Breast epithelium (tissue), 4 donors: Measurements from ENCODE around the gene CRY1. TPM values are rescaled to one million over a fixed set of nuclear protein-coding genes. Genes with fewer than 3 reads are reported as not detected.

ENCODE experiments used
- DNase-seq, 2 donors: peaks; one replicate each; pipeline ENCODE4 v3.0.0-alpha.2; 2019; ENCODE audit warnings: low spot score in 2 of 2
- H3K27ac ChIP-seq, 2 donors: fragments of 200-600 bp; sonication (generic) in 1 of 2; one replicate each; pipeline ENCODE4 v1.5.1; 2016 to 2019; ENCODE audit warnings: mild to moderate bottlenecking in 1 of 2
- H3K27me3 ChIP-seq, 2 donors: fragments of 200-600 bp; sonication (generic) in 1 of 2; one replicate each; pipeline versions ENCODE4 v1.5.1 to v1.6.0; 2017 to 2019; ENCODE audit warnings: control low read depth in 1 of 2, mild to moderate bottlenecking in 1 of 2
- H3K36me3 ChIP-seq: fragments of 200-600 bp; one replicate; pipeline ENCODE4 v1.5.1; 2019
- H3K4me1 ChIP-seq, 2 donors: fragments of 200-600 bp; sonication (generic); one replicate each; pipeline ENCODE4 v1.5.1; 2016 to 2019; ENCODE audit warnings: control low read depth in 1 of 2
- H3K4me3 ChIP-seq, 3 donors: fragments of 200-600 bp; sonication (generic); 1 replicate in 2 of 3; 2 replicates in 1 of 3; pipeline ENCODE4 v1.5.1; 2016 to 2019; ENCODE audit warnings: mild to moderate bottlenecking in 3 of 3, moderate library complexity in 2 of 3
- H3K9me3 ChIP-seq, 2 donors: fragments of 200-600 bp; sonication (generic) in 1 of 2; one replicate each; pipeline ENCODE4 v1.5.1; 2016 to 2019; ENCODE audit warnings: control low read depth in 1 of 2
- CTCF ChIP-seq, 3 donors: fragments of 450-650 bp; IDR thresholded peaks; one replicate each; pipeline ENCODE4 v1.5.1; 2016 to 2017; ENCODE audit warnings: antibody characterized with exemption in 3 of 3, mild to moderate bottlenecking in 3 of 3, moderate library complexity in 3 of 3
- POLR2A ChIP-seq: fragments of 450-650 bp; IDR thresholded peaks from one replicate; pipeline ENCODE4 v1.6.1; 2016; ENCODE audit warnings: antibody characterized with exemption, mild to moderate bottlenecking, moderate library complexity
- POLR2AphosphoS5 ChIP-seq, 3 donors: sonication (generic); formaldehyde crosslinking; IDR thresholded peaks; one replicate each; pipeline ENCODE4 v1.6.1; 2017; ENCODE audit warnings: antibody characterized with exemption in 3 of 3
- intact Hi-C: fragments of 100-400 bp; cut with DNase I; formaldehyde crosslinking; loops from one replicate; pipeline ENCODE4 v1.15.1; 2023; ENCODE audit warnings: low total_unique reads
- total RNA-seq, 3 donors: library from RNA; depleted of rRNA; stranded (reverse); fragments of >200 nt; gene quantifications; one replicate each; pipeline ENCODE4 v1.1.0, GENCODE V29; 2016

CRY1 gene
- total RNA-seq, 3 donors from 2014 or later, result 24.0 to 81.5 (median 47.5) TPM

DNA sequence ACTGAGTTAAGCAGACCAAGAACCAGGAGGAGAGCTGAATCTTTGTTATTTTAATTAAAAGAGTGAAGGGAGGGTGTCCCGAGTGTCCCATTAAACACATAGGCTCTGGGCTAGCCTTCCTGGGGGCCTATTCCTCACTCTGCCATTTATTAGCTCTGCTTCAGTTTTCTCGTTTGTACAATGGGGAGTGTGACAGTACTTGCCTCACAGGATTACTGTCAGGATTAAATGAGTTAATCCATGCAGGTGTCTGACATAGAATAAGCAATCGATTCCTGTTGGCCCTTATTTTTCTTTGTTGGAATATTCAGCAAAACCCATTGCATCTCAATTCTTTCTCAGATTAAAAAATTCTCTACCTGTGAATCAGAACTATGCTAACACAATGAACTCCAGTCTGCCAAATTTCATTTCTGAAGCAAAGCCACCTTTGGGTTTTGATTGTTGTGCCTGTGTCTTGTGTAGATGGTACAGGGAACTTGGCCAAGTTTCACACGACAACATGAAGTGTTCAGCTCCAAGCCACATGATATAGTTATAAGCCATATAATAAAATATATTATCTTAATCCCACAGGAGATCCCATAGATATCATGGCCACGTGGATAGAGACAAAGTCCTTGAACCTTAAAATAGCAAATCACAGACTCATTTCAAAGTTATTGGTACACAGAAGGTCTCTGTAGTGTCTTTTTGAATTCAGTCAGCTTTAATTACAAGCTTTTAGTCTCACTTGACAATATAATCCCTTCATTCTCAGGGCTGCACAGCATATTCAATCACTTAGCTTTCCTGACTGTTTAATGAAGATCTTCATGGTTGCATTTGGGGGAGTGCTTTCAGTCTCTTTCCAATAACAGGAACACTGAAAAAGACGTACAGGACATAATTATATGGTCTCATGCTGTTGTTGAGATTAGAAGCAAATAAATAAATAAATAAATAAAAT, 34.4 kb upstream of the CRY1 start:
- Histone ChIP-seq H3K27ac (no peak overlapping the region), H3K36me3 (no peaks in the 10 kb centered on the region), H3K4me1 (no peaks in the 10 kb centered on the region), H3K9me3 (no peaks in the 10 kb centered on the region), H3K4me3 (no peak overlapping the region), H3K27me3 (no peaks in the 10 kb centered on the region)
- DNase-seq, result no peak
- TF ChIP-seq POLR2AphosphoS5 (IDR thresholded peaks at IDR 0.05) (no peak), POLR2A (no peak), CTCF (IDR thresholded peaks at IDR 0.05) (no peak)
- intact Hi-C loops, result no loop called here

DNA sequence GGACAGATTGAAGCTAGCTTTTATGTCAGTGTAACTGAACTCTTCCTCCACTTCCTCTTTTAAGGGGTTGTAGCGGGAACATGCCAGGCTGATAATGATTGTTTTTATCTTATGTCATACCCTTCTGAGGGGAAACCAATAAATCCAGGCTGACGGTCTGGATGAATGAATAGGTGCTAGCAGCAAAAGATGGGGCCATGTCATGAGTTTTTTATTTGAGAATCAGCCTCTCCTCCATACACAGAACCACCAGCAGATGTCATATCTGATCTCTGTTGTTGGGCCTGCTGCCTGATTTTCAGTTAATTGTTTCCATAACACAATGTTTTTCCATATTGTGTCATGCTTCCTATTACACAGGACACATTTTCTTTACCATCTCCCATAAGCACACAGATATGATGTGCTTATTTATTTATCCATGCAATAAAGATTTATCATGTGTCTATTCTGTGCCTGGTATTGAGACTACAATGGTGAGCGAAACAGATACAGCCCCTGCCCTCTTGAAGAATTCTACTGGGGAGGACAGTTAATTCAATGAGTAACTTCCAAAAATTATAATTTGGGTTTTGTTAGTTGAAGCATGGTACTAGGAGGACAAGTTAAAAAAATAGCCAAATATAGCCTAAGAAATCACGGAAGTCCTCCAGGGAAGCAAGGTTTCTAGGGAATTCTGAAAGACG, 33.6 kb upstream of the CRY1 start:
- Histone ChIP-seq H3K4me3 (no peak overlapping the region), H3K9me3 (no peaks in the 10 kb centered on the region), H3K36me3 (no peaks in the 10 kb centered on the region), H3K4me1 (no peaks in the 10 kb centered on the region), H3K27me3 (peaks cover 0 to 5% of the 10 kb centered on the region in 2 donors), H3K27ac (no peak overlapping the region)
- no peak for TF ChIP-seq POLR2A
- TF ChIP-seq POLR2AphosphoS5 (IDR thresholded peaks at IDR 0.05), result no peak
- no peak for TF ChIP-seq CTCF (IDR thresholded peaks at IDR 0.05)
- no peak for DNase-seq
- intact Hi-C loops, result no loop called here

DNA sequence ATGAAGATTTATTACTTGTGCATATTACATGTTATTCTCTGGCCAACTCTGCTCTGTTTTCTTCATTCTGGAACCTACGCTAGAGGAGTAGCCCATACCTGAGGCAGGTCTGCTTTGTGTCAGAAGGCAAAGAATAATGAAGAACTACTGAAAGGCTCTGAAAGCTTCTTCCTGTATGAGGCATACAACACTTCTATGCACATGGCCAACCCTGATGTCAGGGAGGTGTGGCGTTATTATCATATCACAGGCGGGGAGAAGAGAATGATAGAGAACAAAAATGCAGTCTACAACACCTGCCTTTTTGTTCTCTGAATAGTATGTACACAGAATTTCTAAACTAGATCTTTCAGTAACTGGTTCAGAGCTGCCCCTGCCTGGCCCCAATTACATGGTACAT, 32.5 kb upstream of the CRY1 start:
- no peaks in the 10 kb centered on the region for H3K9me3 ChIP-seq
- H3K27ac ChIP-seq, result no peak overlapping the region
- peaks cover 0 to 7% of the 10 kb centered on the region in 2 donors for H3K27me3 ChIP-seq
- no peak overlapping the region for H3K4me3 ChIP-seq
- H3K4me1 ChIP-seq, result no peaks in the 10 kb centered on the region
- DNase-seq, result no peak
- no peaks in the 10 kb centered on the region for H3K36me3 ChIP-seq
- no peak for TF ChIP-seq POLR2AphosphoS5 (IDR thresholded peaks at IDR 0.05)
- TF ChIP-seq CTCF (IDR thresholded peaks at IDR 0.05), result no peak
- no peak for TF ChIP-seq POLR2A
- intact Hi-C loops, result no loop called here

GRCh38 chr12:107122452-107122958, 29.2 kb upstream of the CRY1 start:
- TF ChIP-seq CTCF (IDR thresholded peaks at IDR 0.05) (no peak), POLR2A (no peak), POLR2AphosphoS5 (IDR thresholded peaks at IDR 0.05) (no peak)
- peaks cover 0 to 7% of the 10 kb centered on the region in 2 donors for H3K27me3 ChIP-seq
- no peak overlapping the region for H3K27ac ChIP-seq
- no peak for DNase-seq
- H3K36me3 ChIP-seq, result no peaks in the 10 kb centered on the region
- intact Hi-C loops, result no loop called here
- H3K9me3 ChIP-seq, result no peaks in the 10 kb centered on the region
- no peak overlapping the region for H3K4me3 ChIP-seq
- H3K4me1 ChIP-seq, result no peaks in the 10 kb centered on the region

GRCh38 chr12:107119091-107119490, 25.7 kb upstream of the CRY1 start:
- intact Hi-C loops, result no loop called here
- H3K4me1 ChIP-seq, result no peaks in the 10 kb centered on the region
- H3K4me3 ChIP-seq, result no peak overlapping the region
- H3K36me3 ChIP-seq, result no peaks in the 10 kb centered on the region
- TF ChIP-seq POLR2A, result no peak
- TF ChIP-seq POLR2AphosphoS5 (IDR thresholded peaks at IDR 0.05), result no peak
- TF ChIP-seq CTCF (IDR thresholded peaks at IDR 0.05), result no peak
- H3K9me3 ChIP-seq, result no peaks in the 10 kb centered on the region
- peaks cover 0 to 7% of the 10 kb centered on the region in 2 donors for H3K27me3 ChIP-seq
- DNase-seq, result no peak
- H3K27ac ChIP-seq, result no peak overlapping the region
